SK-N-SH treated with all-trans-retinoic acid at 6 μM for 48 hours (cell line): ENCODE measurements around the gene SPACA9.

ENCODE experiments used
- ATAC-seq: fragments of 200-7000 bp; cut with Tn5 transposase; 3 replicates; pipeline ENCODE4 v1.9.1; 2020; ENCODE audit warnings: mild to moderate bottlenecking, moderate library complexity
- ARNTL ChIP-seq: fragments of 450-650 bp; formaldehyde crosslinking; IDR thresholded peaks from 2 replicates; pipeline ENCODE4 v1.5.0; 2020; ENCODE audit warnings: low read depth, mild to moderate bottlenecking, moderate library complexity, borderline replicate concordance
- BACH2 ChIP-seq: fragments of 250-450 bp; sonication (Bioruptor Pico); IDR thresholded peaks from 2 replicates; pipeline ENCODE4 v1.9.0; 2021; ENCODE audit warnings: mild to moderate bottlenecking, borderline replicate concordance
- CREB5 ChIP-seq: fragments of 250-450 bp; sonication (Bioruptor Pico); IDR thresholded peaks from 2 replicates; pipeline ENCODE4 v1.5.1; 2020; ENCODE audit warnings: low read depth, mild to moderate bottlenecking, moderate library complexity
- CSDC2 ChIP-seq: fragments of 250-450 bp; sonication (Bioruptor Pico); IDR thresholded peaks from 2 replicates; pipeline ENCODE4 v1.5.0; 2020; ENCODE audit warnings: mild to moderate bottlenecking, moderate library complexity
- CSRNP3 ChIP-seq: fragments of 250-450 bp; sonication (Bioruptor Pico); IDR thresholded peaks from 2 replicates; pipeline ENCODE4 v1.5.1; 2021; ENCODE audit warnings: mild to moderate bottlenecking, moderate library complexity
- GLIS3 ChIP-seq: fragments of 250-450 bp; sonication (Bioruptor Pico); IDR thresholded peaks from 2 replicates; pipeline ENCODE4 v1.5.0; 2020; ENCODE audit warnings: mild to moderate bottlenecking, moderate library complexity
- ISL1 ChIP-seq: fragments of 250-450 bp; sonication (Bioruptor Pico); IDR thresholded peaks from 2 replicates; pipeline ENCODE4 v2.1.2; 2022; ENCODE audit warnings: mild to moderate bottlenecking, moderate library complexity
- OSR1 ChIP-seq: fragments of 250-450 bp; sonication (Bioruptor Pico); IDR thresholded peaks from 2 replicates; pipeline ENCODE4 v1.8.0; 2022; ENCODE audit warnings: moderate library complexity, mild to moderate bottlenecking, inconsistent platforms
- POU6F1 ChIP-seq: fragments of 250-450 bp; sonication (Bioruptor Pico); IDR thresholded peaks from 2 replicates; pipeline ENCODE4 v1.8.0; 2021; ENCODE audit warnings: low read depth, mild to moderate bottlenecking, moderate library complexity, borderline replicate concordance
- PPARA ChIP-seq: fragments of 250-450 bp; sonication (Bioruptor Pico); IDR thresholded peaks from 2 replicates; pipeline ENCODE4 v1.5.0; 2020; ENCODE audit warnings: mild to moderate bottlenecking, borderline replicate concordance
- SNAI2 ChIP-seq: fragments of 250-450 bp; sonication (Bioruptor Pico); IDR thresholded peaks from 2 replicates; pipeline ENCODE4 v1.5.0; 2020; ENCODE audit warnings: mild to moderate bottlenecking, moderate library complexity
- TCF4 ChIP-seq: fragments of 250-450 bp; sonication (Bioruptor Pico); IDR thresholded peaks from 2 replicates; pipeline ENCODE4 v1.8.0; 2021; ENCODE audit warnings: mild to moderate bottlenecking, moderate library complexity, borderline replicate concordance
- ZC3H10 ChIP-seq: fragments of 250-450 bp; sonication (Bioruptor Pico); IDR thresholded peaks from 2 replicates; pipeline ENCODE4 v1.5.1; 2021; ENCODE audit warnings: mild to moderate bottlenecking, moderate library complexity
- ZFP3 ChIP-seq: fragments of 250-450 bp; sonication (Bioruptor Pico); IDR thresholded peaks from 2 replicates; pipeline ENCODE4 v1.5.0; 2020; ENCODE audit warnings: mild to moderate bottlenecking, moderate library complexity
- ZFP30 ChIP-seq: fragments of 450-650 bp; formaldehyde crosslinking; IDR thresholded peaks from 2 replicates; pipeline ENCODE4 v1.5.0; 2022; ENCODE audit warnings: mild to moderate bottlenecking, moderate library complexity
- ZNF565 ChIP-seq: fragments of 450-650 bp; formaldehyde crosslinking; conservative IDR thresholded peaks from 2 replicates; pipeline ENCODE4 v1.5.0; 2020; ENCODE audit warnings: low read depth, mild to moderate bottlenecking, moderate library complexity
- ZNF70 ChIP-seq: fragments of 450-650 bp; formaldehyde crosslinking; IDR thresholded peaks from 2 replicates; pipeline ENCODE4 v1.5.0; 2020; ENCODE audit warnings: mild to moderate bottlenecking, moderate library complexity
- ZNF8 ChIP-seq: fragments of 450-650 bp; formaldehyde crosslinking; IDR thresholded peaks from 2 replicates; pipeline ENCODE4 v1.5.0; 2020; ENCODE audit warnings: mild to moderate bottlenecking, moderate library complexity

Gene SPACA9

GRCh38 chr9:132914924-132915323, 36.2 kb downstream of the SPACA9 start:
- ATAC-seq, result no peak
- TF ChIP-seq ZC3H10 (CRISPR knock-in tag) (no peak), OSR1 (no peak), GLIS3 (CRISPR knock-in tag) (no peak), TCF4 (CRISPR knock-in tag) (no peak)
- TF ChIP-seq, all 23 proteins: peak for 0

- ATAC-seq, result no peak
- no peak for TF ChIP-seq CSDC2 (CRISPR knock-in tag)
- no peak for TF ChIP-seq GLIS3 (CRISPR knock-in tag)
- no peak for TF ChIP-seq BACH2 (CRISPR knock-in tag)
- TF ChIP-seq CSRNP3, result no peak
- TF ChIP-seq TCF4 (CRISPR knock-in tag), result no peak
- TF ChIP-seq CREB5, result no peak
- TF ChIP-seq SNAI2 (CRISPR knock-in tag), result no peak
- no peak for TF ChIP-seq ZNF8 (CRISPR knock-in tag)
- no peak for TF ChIP-seq ZC3H10 (CRISPR knock-in tag)
- no peak for TF ChIP-seq ZFP3 (CRISPR knock-in tag)
- TF ChIP-seq PPARA (CRISPR knock-in tag), result no peak
- no peak for TF ChIP-seq ZNF565 (CRISPR knock-in tag)
- no peak for TF ChIP-seq ZNF70 (CRISPR knock-in tag)
These were observed 41.0 kb downstream of the SPACA9 start for GRCh38 chr9:132919614-132920268.

- TF ChIP-seq CSRNP3 (no peak), OSR1 (no peak), ARNTL (CRISPR knock-in tag) (no peak), ZFP30 (no peak), ZFP3 (CRISPR knock-in tag) (no peak), ZNF70 (CRISPR knock-in tag) (no peak)
- no peak for ATAC-seq
These were observed 44.7 kb downstream of the SPACA9 start for GRCh38 chr9:132923346-132923902.

- no peak for TF ChIP-seq TCF4 (CRISPR knock-in tag)
- no peak for TF ChIP-seq CSRNP3
- TF ChIP-seq GLIS3 (CRISPR knock-in tag), result no peak
- TF ChIP-seq ZFP3 (CRISPR knock-in tag), result no peak
- ATAC-seq, result no peak
These were observed 49.0 kb downstream of the SPACA9 start for GRCh38 chr9:132927704-132928103.

GRCh38 chr9:132931178-132931735, 52.6 kb downstream of the SPACA9 start:
- no peak for ATAC-seq
- TF ChIP-seq CREB5, result no peak
- no peak for TF ChIP-seq TCF4 (CRISPR knock-in tag)
- no peak for TF ChIP-seq ZFP30
- TF ChIP-seq CSDC2 (CRISPR knock-in tag), result no peak
- no peak for TF ChIP-seq ISL1
- TF ChIP-seq ZNF8 (CRISPR knock-in tag), result no peak
- TF ChIP-seq POU6F1 (CRISPR knock-in tag), result no peak
- TF ChIP-seq ZNF70 (CRISPR knock-in tag), result no peak
- no peak for TF ChIP-seq SNAI2 (CRISPR knock-in tag)
